Activated CD8-positive, alpha-beta T cell treated with anti-CD3 and anti-CD28 coated beads for 36 hours (primary cell): ENCODE measurements around the gene UQCRHL. TPM values are rescaled to one million over a fixed set of nuclear protein-coding genes. Genes with fewer than 3 reads are reported as not detected.

Experiments used
- ATAC-seq: fragments of 200-7000 bp; cut with Tn5 transposase; one replicate; pipeline ENCODE4 v1.10.0; 2021; ENCODE audit warnings: mild to moderate bottlenecking, moderate library complexity
- CTCF ChIA-PET: fragments of 350-600 bp; sonication (Branson Sonifier 250); formaldehyde crosslinking; loops from one replicate; lab custom pipeline; 2021; ENCODE audit warnings: antibody characterized with exemption; lab: Charles Lee
- POLR2A ChIA-PET: fragments of 350-600 bp; sonication (Branson Sonifier 250); formaldehyde crosslinking; loops from one replicate; lab custom pipeline; 2021; ENCODE audit warnings: antibody characterized with exemption; lab: Charles Lee
- DNase-seq: peaks from one replicate; pipeline ENCODE4 v3.0.0-alpha.2; 2020
- H3K27ac Mint-ChIP-seq: one replicate; pipeline ENCODE4 v1.8.0; 2021; ENCODE audit warnings: mild to moderate bottlenecking, mixed read lengths
- H3K27me3 Mint-ChIP-seq: one replicate; pipeline ENCODE4 v1.8.0; 2021; ENCODE audit warnings: mixed read lengths
- H3K36me3 Mint-ChIP-seq: one replicate; pipeline ENCODE4 v1.8.0; 2021; ENCODE audit warnings: low read depth, mixed read lengths
- H3K4me1 Mint-ChIP-seq: one replicate; pipeline ENCODE4 v1.8.0; 2021; ENCODE audit warnings: low read depth, mixed read lengths
- H3K4me3 Mint-ChIP-seq: one replicate; pipeline ENCODE4 v1.8.0; 2021; ENCODE audit warnings: mild to moderate bottlenecking, moderate library complexity, mixed read lengths
- H3K9me3 Mint-ChIP-seq: one replicate; pipeline ENCODE4 v1.8.0; 2021; ENCODE audit warnings: mixed read lengths
- intact Hi-C: fragments of 100-400 bp; cut with micrococcal nuclease; formaldehyde crosslinking; loops from one replicate; pipeline ENCODE4 v1.10.0; 2022
- total RNA-seq, 2 experiments: library from RNA; stranded (reverse); gene quantifications; one replicate each; pipeline ENCODE4 v1.2.3, GENCODE V29; 2021
- TF ChIP-seq, protein P1 (sequence below): fragments of 200-600 bp; IDR thresholded peaks from one replicate; pipeline ENCODE4 v1.8.0; 2022; ENCODE audit warnings: antibody characterized with exemption, mild to moderate bottlenecking

The UQCRHL gene
- total RNA-seq, 2 experiments from 2014 or later: 2.5 to 2.8 TPM

DNA sequence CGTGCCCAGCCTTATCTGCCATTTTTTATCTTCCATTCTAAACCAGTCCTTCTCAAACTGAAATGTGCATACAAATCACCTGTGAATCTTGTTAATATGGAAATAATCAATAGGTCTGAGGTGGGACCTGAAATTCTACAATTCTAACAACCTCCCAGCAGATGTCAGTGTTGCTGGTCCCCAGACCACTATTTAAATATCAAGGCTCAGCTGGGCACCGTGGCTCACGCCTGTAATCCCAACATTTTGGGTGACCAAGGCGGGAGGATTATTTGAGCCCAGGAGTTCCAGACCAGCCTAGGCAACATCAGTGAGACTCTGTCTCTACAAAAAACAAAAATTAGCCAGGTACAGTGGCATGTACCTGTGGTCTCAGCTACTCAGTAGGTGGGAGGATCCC lies 4.1 kb downstream of the UQCRHL start:
- H3K27ac Mint-ChIP-seq: no peak overlapping the region
- peak; percentile 50 for ATAC-seq
- H3K4me1 Mint-ChIP-seq: peaks cover 4% of the 10 kb centered on the region
- ChIA-PET CTCF (interaction anchor here (1.1 to 2.2 kb wide), 5 partner anchors 9 to 204 kb away, joined by 3 to 16 read pairs (median 5); no protein-coding TSS in a partner anchor), POLR2A (no interaction called here)
- peak; percentile 27 for DNase-seq
- no peak overlapping the region for H3K4me3 Mint-ChIP-seq
- peaks cover 1% of the 10 kb centered on the region for H3K27me3 Mint-ChIP-seq
- no peaks in the 10 kb centered on the region for H3K9me3 Mint-ChIP-seq
- H3K36me3 Mint-ChIP-seq: no peaks in the 10 kb centered on the region
- TF ChIP-seq, protein P1, sequence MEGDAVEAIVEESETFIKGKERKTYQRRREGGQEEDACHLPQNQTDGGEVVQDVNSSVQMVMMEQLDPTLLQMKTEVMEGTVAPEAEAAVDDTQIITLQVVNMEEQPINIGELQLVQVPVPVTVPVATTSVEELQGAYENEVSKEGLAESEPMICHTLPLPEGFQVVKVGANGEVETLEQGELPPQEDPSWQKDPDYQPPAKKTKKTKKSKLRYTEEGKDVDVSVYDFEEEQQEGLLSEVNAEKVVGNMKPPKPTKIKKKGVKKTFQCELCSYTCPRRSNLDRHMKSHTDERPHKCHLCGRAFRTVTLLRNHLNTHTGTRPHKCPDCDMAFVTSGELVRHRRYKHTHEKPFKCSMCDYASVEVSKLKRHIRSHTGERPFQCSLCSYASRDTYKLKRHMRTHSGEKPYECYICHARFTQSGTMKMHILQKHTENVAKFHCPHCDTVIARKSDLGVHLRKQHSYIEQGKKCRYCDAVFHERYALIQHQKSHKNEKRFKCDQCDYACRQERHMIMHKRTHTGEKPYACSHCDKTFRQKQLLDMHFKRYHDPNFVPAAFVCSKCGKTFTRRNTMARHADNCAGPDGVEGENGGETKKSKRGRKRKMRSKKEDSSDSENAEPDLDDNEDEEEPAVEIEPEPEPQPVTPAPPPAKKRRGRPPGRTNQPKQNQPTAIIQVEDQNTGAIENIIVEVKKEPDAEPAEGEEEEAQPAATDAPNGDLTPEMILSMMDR: peak; percentile 47
- intact Hi-C loops: loop anchor here (5.0 to 10.0 kb wide), 2 partner anchors 189 to 251 kb away; no protein-coding TSS in a partner anchor

DNA sequence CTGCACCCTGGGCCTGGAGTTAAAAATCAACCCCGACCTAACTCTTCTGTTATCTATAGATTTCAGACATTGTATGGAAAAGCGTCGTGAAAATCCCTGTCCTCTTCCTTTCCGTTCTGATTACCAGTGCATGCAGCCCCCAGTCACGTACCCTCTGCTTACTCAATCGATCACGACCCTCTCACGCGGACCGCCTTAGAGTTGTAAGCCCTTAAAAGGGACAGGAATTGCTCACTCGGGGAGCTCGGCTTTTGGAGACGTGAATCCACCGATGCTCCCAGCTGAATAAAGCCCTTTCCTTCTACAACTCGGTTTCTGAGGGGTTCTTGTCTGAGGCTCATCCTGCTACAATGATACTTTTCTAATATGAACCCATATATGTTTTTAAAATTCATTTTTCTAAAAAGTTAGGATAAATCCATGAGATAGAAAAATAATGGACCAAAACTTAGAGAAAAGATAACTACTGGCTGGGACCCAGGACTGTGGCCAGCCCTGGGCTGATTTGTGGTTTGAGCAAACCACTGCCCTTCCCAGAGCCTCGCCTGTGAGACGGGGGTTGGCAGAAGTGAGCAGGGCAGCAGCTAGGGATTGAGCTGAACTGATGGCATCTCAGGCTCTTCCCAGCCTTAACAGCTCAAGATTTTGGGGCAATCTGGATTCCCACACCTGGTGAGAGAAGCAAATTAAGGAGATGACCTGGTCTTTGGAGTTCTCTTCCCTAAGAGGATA lies 5.0 kb downstream of the UQCRHL start:
- DNase-seq: no peak
- ATAC-seq: no peak
- Mint-ChIP-seq H3K27me3 (peaks cover 1% of the 10 kb centered on the region), H3K4me1 (peaks cover 4% of the 10 kb centered on the region), H3K36me3 (no peaks in the 10 kb centered on the region), H3K9me3 (no peaks in the 10 kb centered on the region), H3K27ac (no peak overlapping the region), H3K4me3 (no peak overlapping the region)
- intact Hi-C loops: loop anchor here (5.0 to 10.0 kb wide), 2 partner anchors 190 to 252 kb away; no protein-coding TSS in a partner anchor
- TF ChIP-seq, protein P1: no peak
- ChIA-PET POLR2A (no interaction called here), CTCF (interaction anchor here (0.8 to 2.2 kb wide), 5 partner anchors 8 to 252 kb away, joined by 3 to 16 read pairs (median 5); no protein-coding TSS in a partner anchor)

DNA sequence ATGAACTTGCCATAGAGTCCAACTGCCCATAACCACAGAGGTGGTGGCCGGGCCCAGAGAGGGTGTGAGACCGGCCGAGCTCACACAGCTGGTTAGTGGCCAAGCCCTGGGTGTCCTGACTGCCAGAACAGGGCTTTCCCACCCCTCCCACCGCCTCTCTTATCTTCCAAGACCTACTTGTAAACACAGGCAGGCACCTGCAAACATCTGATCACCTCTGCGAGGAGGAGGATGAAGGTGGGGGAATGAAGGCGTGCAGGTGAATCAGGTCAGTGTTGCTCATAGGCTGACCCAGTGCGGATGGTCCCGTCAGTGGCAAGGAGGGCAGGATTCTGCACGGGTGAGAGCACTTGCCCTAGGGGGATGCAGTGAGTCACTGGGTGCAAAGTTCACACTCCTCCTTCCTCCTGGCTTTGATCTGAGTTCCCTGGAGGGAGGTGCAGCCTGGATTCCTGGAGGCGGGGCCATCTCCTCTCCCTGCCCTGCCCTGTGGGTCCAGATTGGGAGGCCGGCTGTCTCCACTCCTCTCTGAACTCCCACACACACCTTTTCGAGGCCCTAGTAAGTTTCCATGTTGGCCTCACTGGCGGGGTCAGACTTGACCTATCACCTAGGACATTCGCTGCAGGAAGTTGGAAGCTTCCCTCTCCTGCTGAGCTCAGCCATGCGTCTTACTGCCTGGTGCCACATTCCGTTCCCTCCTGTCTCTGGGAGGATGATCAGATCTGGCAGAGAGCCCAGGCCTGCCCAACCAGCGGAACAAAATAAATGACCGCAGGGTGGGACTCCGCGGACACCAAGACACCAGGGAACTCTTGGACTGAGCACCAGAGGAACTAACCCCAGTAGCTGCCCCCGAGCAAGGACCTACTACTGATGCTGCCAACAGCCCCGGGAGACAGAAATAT lies 7.3 kb downstream of the UQCRHL start:
- ChIA-PET POLR2A (interaction anchor here (1.3 kb wide), 1 partner anchor 69 kb away, joined by 3 read pairs; no protein-coding TSS in a partner anchor), CTCF (interaction anchor here (1.4 kb wide), 1 partner anchor 15 kb away, joined by 4 read pairs; no protein-coding TSS in a partner anchor)
- Mint-ChIP-seq H3K36me3 (no peaks in the 10 kb centered on the region), H3K4me1 (peaks cover 6% of the 10 kb centered on the region), H3K9me3 (no peaks in the 10 kb centered on the region), H3K27me3 (peaks cover 1% of the 10 kb centered on the region), H3K27ac (no peak overlapping the region), H3K4me3 (no peak overlapping the region)
- TF ChIP-seq, protein P1: no peak
- intact Hi-C loops: loop anchor here (5.0 to 10.0 kb wide), 2 partner anchors 192 to 255 kb away; no protein-coding TSS in a partner anchor
- DNase-seq (no peak), ATAC-seq (no peak)

DNA sequence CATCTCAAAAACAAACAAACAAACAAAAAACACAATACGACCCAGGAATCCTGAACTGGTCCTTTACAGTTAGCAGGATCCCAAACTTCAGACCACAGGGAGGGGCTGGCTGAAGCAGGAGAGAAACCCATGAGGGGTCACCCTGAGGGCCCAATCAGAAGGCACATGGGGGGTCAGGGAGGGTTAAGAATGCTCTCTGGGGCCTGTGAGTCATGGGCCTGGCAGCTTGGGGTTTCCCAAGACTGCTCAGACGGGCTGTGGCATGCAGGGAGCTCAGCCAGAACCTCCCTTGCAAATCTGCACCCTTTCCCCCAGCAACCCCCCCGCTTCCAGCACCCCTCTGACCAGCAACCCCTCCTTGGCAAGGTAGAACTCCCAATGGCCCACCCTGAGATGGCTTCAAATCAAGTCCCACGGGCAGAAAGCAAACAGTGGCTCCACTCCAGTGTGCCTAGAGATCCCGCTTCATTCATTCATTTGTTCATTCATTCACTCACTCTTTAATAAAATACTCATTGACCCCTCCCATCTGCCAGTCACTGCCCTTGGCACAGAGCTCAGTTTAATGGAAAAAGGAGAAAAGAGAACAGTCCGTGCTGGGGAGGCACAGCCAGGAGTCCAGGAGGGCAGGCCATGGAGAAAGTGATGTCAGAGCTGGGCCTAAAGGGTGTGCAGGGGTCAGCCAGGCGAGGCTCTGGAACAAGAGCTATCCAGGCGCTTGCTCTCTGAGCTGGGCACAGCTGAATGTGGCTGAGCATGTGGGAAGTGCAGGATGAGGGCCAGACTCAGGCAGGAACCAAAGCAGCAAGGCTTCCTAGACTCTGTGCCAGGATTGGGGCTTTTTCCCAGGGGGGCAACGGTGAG lies 8.2 kb downstream of the UQCRHL start:
- POLR2A ChIA-PET: no interaction called here
- CTCF ChIA-PET: interaction anchor here (0.6 to 1.4 kb wide), 2 partner anchors 16 to 298 kb away, joined by 3 to 4 read pairs; no protein-coding TSS in a partner anchor
- Mint-ChIP-seq H3K36me3 (no peaks in the 10 kb centered on the region), H3K27ac (no peak overlapping the region), H3K9me3 (no peaks in the 10 kb centered on the region), H3K27me3 (peaks cover 1% of the 10 kb centered on the region), H3K4me1 (peaks cover 9% of the 10 kb centered on the region), H3K4me3 (no peak overlapping the region)
- TF ChIP-seq, protein P1: no peak
- ATAC-seq (peak; percentile 83), DNase-seq (peak; percentile 59)
- intact Hi-C loops: no loop called here
